T-cell (primary cell): ENCODE measurements around the gene AGO3. TPM values are rescaled to one million over a fixed set of nuclear protein-coding genes. Genes with fewer than 3 reads are reported as not detected.

Source experiments
- ATAC-seq, 4 experiments: fragments of 200-7000 bp in 3 of 4; fragments of 150-1000 bp in 1 of 4; cut with Tn5 transposase; replicated peaks in 1 of 4; 1 replicate in 3 of 4; 2 replicates in 1 of 4; pipeline ENCODE4 v1.10.0; 2021; ENCODE audit warnings: moderate library complexity in 3 of 4, mild to moderate bottlenecking in 2 of 4, moderate number of reproducible peaks in 1 of 4
- CTCF ChIA-PET, 2 donors: fragments of 300-600 bp; sonication (Branson Sonifier 250); formaldehyde crosslinking; loops; one replicate each; lab custom pipeline; 2022; ENCODE audit warnings: antibody characterized with exemption in 2 of 2; lab: Charles Lee
- POLR2A ChIA-PET, 2 donors: fragments of 300-600 bp; sonication (Branson Sonifier 250); formaldehyde crosslinking; loops; one replicate each; lab custom pipeline; 2022; ENCODE audit warnings: antibody characterized with exemption in 2 of 2; lab: Charles Lee
- DNase-seq, 35 experiments: peaks; one replicate each; pipeline versions ENCODE4 v3.0.0 to v3.0.0-alpha.2; 2013 to 2023
- H3K27ac ChIP-seq: one replicate; pipeline ENCODE4 v1.5.1; 2013; ENCODE audit warnings: low read length
- H3K27me3 ChIP-seq, 2 experiments: replicated peaks in 1 of 2; 1 replicate in 1 of 2; 2 replicates in 1 of 2; pipeline versions ENCODE4 v1.6.1 to v1.7.0; 2013; ENCODE audit warnings: low read length in 1 of 2, mixed read lengths in 1 of 2; ENCODE audit not compliant: control insufficient read depth in 2 of 2, insufficient read depth in 2 of 2; ENCODE audit errors: extremely low read depth in 1 of 2
- H3K36me3 ChIP-seq, 2 donors: 1 replicate in 1 of 2; 2 replicates in 1 of 2; pipeline versions ENCODE4 v1.6.1 to v1.7.0; 2013; ENCODE audit warnings: low read length in 1 of 2; ENCODE audit not compliant: control insufficient read depth in 2 of 2, insufficient read depth in 1 of 2; ENCODE audit errors: extremely low read depth in 1 of 2
- H3K4me1 ChIP-seq, 2 experiments: 1 replicate in 1 of 2; 2 replicates in 1 of 2; pipeline versions ENCODE4 v1.6.1 to v1.7.0; 2013; ENCODE audit warnings: low read length in 2 of 2, mixed read lengths in 1 of 2; ENCODE audit not compliant: insufficient read depth in 2 of 2, control insufficient read depth in 1 of 2; ENCODE audit errors: extremely low read depth in 1 of 2
- H3K4me3 ChIP-seq, 2 donors: 1 replicate in 1 of 2; 2 replicates in 1 of 2; pipeline versions ENCODE4 v1.5.1 to v1.7.0; 2013; ENCODE audit warnings: mild to moderate bottlenecking in 2 of 2, low read length in 1 of 2, moderate library complexity in 1 of 2; ENCODE audit not compliant: control insufficient read depth in 1 of 2; ENCODE audit errors: extremely low read depth in 1 of 2
- H3K9me3 ChIP-seq: 2 replicates; pipeline ENCODE4 v1.7.0; 2013
- H3K27ac Mint-ChIP-seq, 2 donors: one replicate each; pipeline ENCODE4 v1.8.0; 2020 to 2021; ENCODE audit warnings: mild to moderate bottlenecking in 2 of 2, mixed read lengths in 2 of 2
- H3K27me3 Mint-ChIP-seq, 2 donors: one replicate each; pipeline ENCODE4 v1.8.0; 2021 to 2022; ENCODE audit warnings: mixed read lengths in 2 of 2
- H3K36me3 Mint-ChIP-seq: one replicate; pipeline ENCODE4 v1.8.0; 2021; ENCODE audit warnings: mixed read lengths
- H3K4me1 Mint-ChIP-seq, 3 donors: one replicate each; pipeline ENCODE4 v1.8.0; 2020 to 2022; ENCODE audit warnings: mixed read lengths in 3 of 3, mild to moderate bottlenecking in 1 of 3
- H3K4me3 Mint-ChIP-seq, 3 donors: one replicate each; pipeline ENCODE4 v1.8.0; 2020 to 2022; ENCODE audit warnings: mild to moderate bottlenecking in 3 of 3, mixed read lengths in 3 of 3, moderate library complexity in 3 of 3
- H3K9me3 Mint-ChIP-seq, 3 donors: one replicate each; pipeline ENCODE4 v1.8.0; 2020 to 2022; ENCODE audit warnings: mixed read lengths in 3 of 3
- WGBS: methylation state at CpG from one replicate; pipeline ENCODE4 v1.1.5; 2013; ENCODE audit warnings: missing lambda C conversion rate; ENCODE audit not compliant: insufficient coverage; 5-methylcytosine and 5-hydroxymethylcytosine counted together
- total RNA-seq, 35 experiments: library from RNA in 6 of 35; stranded (reverse) in 6 of 35; fragments of 120-200 nt in 1 of 35; gene quantifications; one replicate each; pipeline versions ENCODE4 v1.2.1 to v1.2.4 and lab custom pipeline; 2013 to 2026

Gene AGO3
- total RNA-seq, 5 donors from 2014 or later (not counting 1 experiment from before 2014, with no cell fraction given): 33.4 to 44.0 (median 37.5) TPM

GRCh38 chr1:35893051-35893879, 37.6 kb upstream of the AGO3 start:
- ATAC-seq (no peak), DNase-seq (no peak)
- no peak overlapping the region for H3K27ac Mint-ChIP-seq
- H3K4me3 Mint-ChIP-seq: no peak overlapping the region
- WGBS: 94% methylated on average over 8 of the region's 14 CpGs
- H3K4me3 ChIP-seq: no peak overlapping the region
- peaks cover 0 to 10% (median 0%) of the 10 kb centered on the region in 3 donors for H3K4me1 Mint-ChIP-seq
- H3K27me3 ChIP-seq: no peaks in the 10 kb centered on the region
- no peak overlapping the region for H3K27ac ChIP-seq
- H3K9me3 ChIP-seq: no peaks in the 10 kb centered on the region
- no peaks in the 10 kb centered on the region for H3K27me3 Mint-ChIP-seq
- ChIA-PET POLR2A (no interaction called here), CTCF (interaction anchor here in 1 of 2 donors (0.5 kb wide), 1 partner anchor 44 kb away, joined by 6 read pairs; no protein-coding TSS in a partner anchor)
- H3K9me3 Mint-ChIP-seq: no peaks in the 10 kb centered on the region
- peaks cover 54% of the 10 kb centered on the region for H3K36me3 Mint-ChIP-seq
- H3K36me3 ChIP-seq: peaks cover 24 to 66% of the 10 kb centered on the region in 2 donors
- no peaks in the 10 kb centered on the region for H3K4me1 ChIP-seq

GRCh38 chr1:35894183-35894582, 36.7 kb upstream of the AGO3 start:
- peaks cover 0 to 5% (median 0%) of the 10 kb centered on the region in 3 donors for H3K4me1 Mint-ChIP-seq
- peak overlapping the region; percentile 25 to 59 for H3K27ac Mint-ChIP-seq
- no peaks in the 10 kb centered on the region for H3K27me3 Mint-ChIP-seq

DNA sequence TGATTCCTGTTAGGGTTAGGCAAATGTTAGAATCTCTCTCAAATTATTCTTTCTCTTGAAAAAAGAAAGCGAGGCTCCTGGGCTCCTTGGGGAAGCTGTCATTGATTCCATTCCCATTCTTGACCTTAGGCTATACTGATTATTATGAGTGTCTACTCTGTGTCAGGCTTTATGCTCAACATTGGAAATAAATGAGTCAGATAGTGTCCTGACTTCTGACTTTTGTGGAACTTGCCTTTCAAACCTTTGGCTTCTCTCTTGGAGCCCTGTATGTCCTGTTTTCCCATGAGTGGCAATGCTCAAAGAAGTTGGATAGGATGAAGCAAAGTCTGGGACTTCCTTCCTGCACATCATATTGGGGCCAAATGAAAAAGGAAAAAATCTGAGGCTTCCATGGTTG, 36.2 kb upstream of the AGO3 start:
- ChIA-PET POLR2A (interaction anchor here in 1 of 2 donors (0.6 kb wide), 1 partner anchor 957 kb away, joined by 5 read pairs; no protein-coding TSS in a partner anchor), CTCF (no interaction called here)
- no peak for DNase-seq
- Histone ChIP-seq H3K9me3 (no peaks in the 10 kb centered on the region), H3K27me3 (no peaks in the 10 kb centered on the region), H3K4me3 (no peak overlapping the region), H3K4me1 (no peaks in the 10 kb centered on the region), H3K36me3 (peaks cover 22 to 69% of the 10 kb centered on the region in 2 donors), H3K27ac (no peak overlapping the region)
- H3K27ac Mint-ChIP-seq: peak overlapping the region in 1 of 2 donors; percentile 25
- no peak for ATAC-seq
- H3K9me3 Mint-ChIP-seq: no peaks in the 10 kb centered on the region
- H3K27me3 Mint-ChIP-seq: no peaks in the 10 kb centered on the region
- peaks cover 59% of the 10 kb centered on the region for H3K36me3 Mint-ChIP-seq
- H3K4me3 Mint-ChIP-seq: no peak overlapping the region
- no CpG with 5 or more reads among the region's 1 CpG for WGBS
- peaks cover 0 to 5% (median 0%) of the 10 kb centered on the region in 3 donors for H3K4me1 Mint-ChIP-seq

More at GRCh38 chr1:35894183-35894582, 36.7 kb upstream of the AGO3 start:
- 100% methylated on average over 1 of the region's 6 CpGs for WGBS
- H3K4me3 Mint-ChIP-seq: no peak overlapping the region
- Histone ChIP-seq H3K36me3 (peaks cover 22 to 71% of the 10 kb centered on the region in 2 donors), H3K4me1 (no peaks in the 10 kb centered on the region), H3K9me3 (no peaks in the 10 kb centered on the region), H3K27me3 (no peaks in the 10 kb centered on the region), H3K4me3 (no peak overlapping the region), H3K27ac (no peak overlapping the region)
- DNase-seq (peak in 3 of 35 experiments; percentile 8 to 48 (median 12)), ATAC-seq (no peak)
- POLR2A ChIA-PET: interaction anchor here in 1 of 2 donors (0.5 to 0.6 kb wide), 2 partner anchors 112 to 957 kb away, joined by 3 to 5 read pairs; no protein-coding TSS in a partner anchor
- CTCF ChIA-PET: interaction anchor here in 1 of 2 donors (0.5 kb wide), 1 partner anchor 45 kb away, joined by 6 read pairs; no protein-coding TSS in a partner anchor
- H3K36me3 Mint-ChIP-seq: peaks cover 57% of the 10 kb centered on the region
- H3K9me3 Mint-ChIP-seq: no peaks in the 10 kb centered on the region

DNA sequence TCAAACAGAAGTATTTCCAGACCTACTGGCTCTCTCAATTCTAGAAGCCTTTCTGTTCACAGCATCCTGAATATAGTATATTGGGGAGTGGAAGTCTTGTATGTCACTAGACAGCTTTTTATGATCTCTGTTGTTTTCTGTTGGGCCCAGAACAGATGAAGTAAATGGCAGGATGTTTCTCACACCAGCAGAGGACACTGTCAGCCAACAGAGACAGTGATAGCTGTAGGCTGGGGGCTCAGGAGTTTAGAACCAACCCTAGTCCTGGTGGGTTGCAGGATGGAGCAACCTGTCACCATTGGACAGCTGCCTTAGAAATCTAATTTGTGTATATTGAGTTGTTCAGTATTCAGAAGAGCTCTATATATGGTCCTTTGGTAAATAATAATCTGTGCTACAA, 31.0 kb upstream of the AGO3 start:
- no peak for DNase-seq
- H3K9me3 Mint-ChIP-seq: no peaks in the 10 kb centered on the region
- no peak overlapping the region for H3K27ac Mint-ChIP-seq
- Histone ChIP-seq H3K4me3 (no peak overlapping the region), H3K36me3 (peaks cover 20 to 58% of the 10 kb centered on the region in 2 donors), H3K27ac (no peak overlapping the region), H3K9me3 (no peaks in the 10 kb centered on the region), H3K27me3 (no peaks in the 10 kb centered on the region), H3K4me1 (no peaks in the 10 kb centered on the region)
- H3K36me3 Mint-ChIP-seq: peaks cover 60% of the 10 kb centered on the region
- H3K4me3 Mint-ChIP-seq: no peak overlapping the region
- no peak for ATAC-seq
- no peaks in the 10 kb centered on the region for H3K27me3 Mint-ChIP-seq
- ChIA-PET CTCF (interaction anchor here in 1 of 2 donors (0.6 kb wide), 1 partner anchor 30 kb away, joined by 3 read pairs; no protein-coding TSS in a partner anchor), POLR2A (no interaction called here)
- H3K4me1 Mint-ChIP-seq: no peaks in the 10 kb centered on the region

- H3K36me3 Mint-ChIP-seq: peaks cover 52% of the 10 kb centered on the region
- no peak overlapping the region for H3K4me3 ChIP-seq
- H3K9me3 Mint-ChIP-seq: no peaks in the 10 kb centered on the region
- ATAC-seq (no peak), DNase-seq (no peak)
- WGBS: 99% methylated on average over 6 of the region's 9 CpGs
- CTCF ChIA-PET: interaction anchor here in 1 of 2 donors (0.7 kb wide), 1 partner anchor 19 kb away, joined by 3 read pairs; no protein-coding TSS in a partner anchor
- H3K27ac Mint-ChIP-seq: no peak overlapping the region
- no peaks in the 10 kb centered on the region for H3K27me3 ChIP-seq
- H3K9me3 ChIP-seq: no peaks in the 10 kb centered on the region
- H3K4me3 Mint-ChIP-seq: no peak overlapping the region
- no peak overlapping the region for H3K27ac ChIP-seq
- no peaks in the 10 kb centered on the region for H3K4me1 Mint-ChIP-seq
- no peaks in the 10 kb centered on the region for H3K4me1 ChIP-seq
- POLR2A ChIA-PET: no interaction called here
- H3K27me3 Mint-ChIP-seq: no peaks in the 10 kb centered on the region
- H3K36me3 ChIP-seq: peaks cover 19 to 57% of the 10 kb centered on the region in 2 donors
These were observed 29.7 kb upstream of the AGO3 start for GRCh38 chr1:35901235-35901634.

- Histone ChIP-seq H3K36me3 (peaks cover 15 to 59% of the 10 kb centered on the region in 2 donors), H3K4me3 (no peak overlapping the region), H3K9me3 (no peaks in the 10 kb centered on the region), H3K27ac (no peak overlapping the region), H3K27me3 (no peaks in the 10 kb centered on the region), H3K4me1 (no peaks in the 10 kb centered on the region)
- CTCF ChIA-PET: no interaction called here
- DNase-seq: no peak
- POLR2A ChIA-PET: no interaction called here
- 100% methylated on average over 1 of the region's 2 CpGs for WGBS
- Mint-ChIP-seq H3K4me1 (no peaks in the 10 kb centered on the region), H3K27me3 (no peaks in the 10 kb centered on the region), H3K9me3 (no peaks in the 10 kb centered on the region), H3K27ac (no peak overlapping the region), H3K36me3 (peaks cover 55% of the 10 kb centered on the region), H3K4me3 (no peak overlapping the region)
- ATAC-seq: no peak
These were observed 28.2 kb upstream of the AGO3 start for GRCh38 chr1:35902671-35903070.
